SK-N-SH (cell line): ENCODE measurements around the gene INO80D.

Experiments used
- CTCF ChIP-seq: fragments of 200-600 bp; sonication (generic); IDR thresholded peaks from 2 replicates; pipeline ENCODE4 v1.6.1; 2017; ENCODE audit warnings: antibody characterized with exemption, mild to moderate bottlenecking, moderate library complexity
- EZH2phosphoT487 ChIP-seq: fragments of 200-600 bp; sonication (generic); IDR thresholded peaks from 2 replicates; pipeline ENCODE4 v1.6.1; 2017; ENCODE audit warnings: low read depth, mixed run types, mild to moderate bottlenecking, antibody characterized with exemption, moderate library complexity, borderline replicate concordance
- POLR2AphosphoS5 ChIP-seq: IDR thresholded peaks from 2 replicates; pipeline ENCODE4 v1.6.1; 2012; ENCODE audit warnings: low read depth, low read length
- REST ChIP-seq: IDR thresholded peaks from 2 replicates; pipeline ENCODE4 v1.6.1; 2012; ENCODE audit warnings: mild to moderate bottlenecking, low read depth, low read length, moderate library complexity
- USF2 ChIP-seq: fragments of 150-350 bp; IDR thresholded peaks from 2 replicates; pipeline ENCODE4 v1.6.1; 2017; ENCODE audit warnings: antibody characterized with exemption, low read length, low read depth, borderline replicate concordance
- YY1 ChIP-seq: IDR thresholded peaks from 2 replicates; pipeline ENCODE4 v1.4.0; 2012; ENCODE audit warnings: low read depth, mild to moderate bottlenecking
- TF ChIP-seq, protein P1 (sequence below): IDR thresholded peaks from 2 replicates; pipeline ENCODE4 v1.4.0; 2012; ENCODE audit warnings: low read depth, borderline replicate concordance

- no peak for TF ChIP-seq CTCF
- TF ChIP-seq, protein P1, sequence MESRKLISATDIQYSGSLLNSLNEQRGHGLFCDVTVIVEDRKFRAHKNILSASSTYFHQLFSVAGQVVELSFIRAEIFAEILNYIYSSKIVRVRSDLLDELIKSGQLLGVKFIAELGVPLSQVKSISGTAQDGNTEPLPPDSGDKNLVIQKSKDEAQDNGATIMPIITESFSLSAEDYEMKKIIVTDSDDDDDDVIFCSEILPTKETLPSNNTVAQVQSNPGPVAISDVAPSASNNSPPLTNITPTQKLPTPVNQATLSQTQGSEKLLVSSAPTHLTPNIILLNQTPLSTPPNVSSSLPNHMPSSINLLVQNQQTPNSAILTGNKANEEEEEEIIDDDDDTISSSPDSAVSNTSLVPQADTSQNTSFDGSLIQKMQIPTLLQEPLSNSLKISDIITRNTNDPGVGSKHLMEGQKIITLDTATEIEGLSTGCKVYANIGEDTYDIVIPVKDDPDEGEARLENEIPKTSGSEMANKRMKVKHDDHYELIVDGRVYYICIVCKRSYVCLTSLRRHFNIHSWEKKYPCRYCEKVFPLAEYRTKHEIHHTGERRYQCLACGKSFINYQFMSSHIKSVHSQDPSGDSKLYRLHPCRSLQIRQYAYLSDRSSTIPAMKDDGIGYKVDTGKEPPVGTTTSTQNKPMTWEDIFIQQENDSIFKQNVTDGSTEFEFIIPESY, result no peak
- TF ChIP-seq YY1, result no peak
- TF ChIP-seq USF2, result no peak
- no peak for TF ChIP-seq EZH2phosphoT487
- TF ChIP-seq POLR2AphosphoS5, result no peak
- no peak for TF ChIP-seq REST
Observed at GRCh38 chr2:206105038-206105437, 19.1 kb upstream of the INO80D start.
